ENCODE data around the gene GLS2. TPM values are rescaled to one million over a fixed set of nuclear protein-coding genes. Genes with fewer than 3 reads are reported as not detected.
"Not testable (repeated sequence)": the region's sequence is repeated elsewhere in the genome, so short reads cannot be mapped to it uniquely, and the experiment has no call there.

Gene GLS2
- total RNA-seq, 1 donor from 2014 or later = 0.13 TPM

- not testable (repeated sequence) for DNase-seq (ENCODE audit: low read depth in 2 of 2)
These were observed 5.6 kb upstream of the GLS2 start for GRCh38 chr12:56493409-56494105.

DNA sequence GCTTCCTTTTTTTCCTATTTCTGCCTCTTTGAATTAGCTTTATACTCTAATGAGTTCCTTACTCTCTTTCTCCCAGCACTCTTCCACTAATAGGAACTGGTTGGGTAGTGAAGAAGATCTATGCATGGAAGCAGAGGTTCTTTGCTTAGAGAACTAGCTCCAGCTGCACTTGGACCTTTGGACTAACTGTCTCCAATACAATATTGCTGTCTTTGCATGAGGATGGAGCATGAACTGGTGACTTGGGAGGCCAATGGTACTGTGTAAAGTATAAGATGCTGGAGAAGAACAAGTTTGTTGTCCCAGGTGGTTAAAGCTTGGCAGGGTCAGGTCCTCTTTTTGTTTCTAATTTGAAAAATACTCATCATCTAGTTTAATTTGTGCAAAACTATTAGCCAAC lies 2.4 kb upstream of the GLS2 start:
- no peak for DNase-seq (ENCODE audit: low read depth in 2 of 2)

DNA sequence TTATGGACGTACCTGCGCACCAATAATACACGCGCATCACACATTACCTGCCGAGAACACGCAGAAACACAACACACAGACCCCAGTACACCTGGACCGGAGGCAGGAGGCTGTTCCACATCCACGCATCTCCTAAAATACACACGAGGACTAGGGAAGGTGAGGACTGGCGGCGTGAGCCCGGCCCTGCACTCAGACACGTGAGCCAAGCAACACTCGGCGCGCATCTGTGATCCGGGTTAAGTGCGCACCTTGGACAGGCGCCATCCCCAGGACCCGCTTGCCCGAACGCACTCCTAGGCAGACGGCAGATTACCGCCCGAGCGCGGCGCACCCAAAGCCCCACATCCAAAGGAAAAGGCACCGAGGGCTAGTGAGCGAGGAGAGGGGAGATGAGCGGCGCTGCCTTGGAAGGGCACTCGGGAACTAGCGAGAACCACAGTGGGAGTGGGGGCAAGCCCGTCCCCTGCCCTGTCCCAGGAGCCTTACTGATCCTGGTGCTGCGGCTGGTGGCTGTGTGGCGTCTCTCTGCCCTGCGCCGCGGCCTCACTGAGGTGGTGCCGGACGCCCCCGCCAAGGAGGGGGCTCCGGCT lies 417 bp downstream of the GLS2 start:
- DNase-seq (ENCODE audit: low read depth in 2 of 2) = peak in 1 of 2 donors; percentile 17

DNA sequence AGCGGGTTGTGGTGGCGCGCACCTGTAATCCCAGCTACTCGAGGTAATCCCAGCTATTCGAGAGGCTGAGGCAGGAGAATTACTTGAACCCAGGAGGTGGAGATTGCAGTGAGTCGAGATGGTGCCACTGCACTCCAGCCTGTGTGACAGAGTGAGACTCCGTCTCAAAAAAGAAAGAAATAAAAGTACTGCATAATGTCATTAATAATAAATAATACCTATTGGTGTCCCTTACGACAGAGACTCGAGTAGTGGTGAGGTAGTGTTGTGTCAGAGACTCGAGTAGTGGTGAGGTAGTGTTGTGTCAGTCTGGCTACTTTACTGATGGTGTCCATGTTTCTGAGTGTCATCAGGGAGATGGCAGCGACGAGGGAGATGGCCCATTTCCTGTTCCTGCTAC lies 1.3 kb downstream of the GLS2 start:
- DNase-seq (ENCODE audit: low read depth in 2 of 2) = no peak

GRCh38 chr12:56484566-56484965 lies 3.4 kb downstream of the GLS2 start:
- DNase-seq (ENCODE audit: low read depth in 2 of 2) = no peak

GRCh38 chr12:56479625-56480024 lies 8.3 kb downstream of the GLS2 start:
- DNase-seq (ENCODE audit: low read depth in 2 of 2) = no peak

- DNase-seq (ENCODE audit: low read depth in 2 of 2) = no peak
These were observed 10.3 kb downstream of the GLS2 start for GRCh38 chr12:56477521-56478225.

- no peak for DNase-seq (ENCODE audit: low read depth in 2 of 2)
These were observed 11.0 kb downstream of the GLS2 start for GRCh38 chr12:56476972-56477432.

- no peak for DNase-seq (ENCODE audit: low read depth in 2 of 2)
These were observed 11.8 kb downstream of the GLS2 start for GRCh38 chr12:56476143-56476542.

DNA sequence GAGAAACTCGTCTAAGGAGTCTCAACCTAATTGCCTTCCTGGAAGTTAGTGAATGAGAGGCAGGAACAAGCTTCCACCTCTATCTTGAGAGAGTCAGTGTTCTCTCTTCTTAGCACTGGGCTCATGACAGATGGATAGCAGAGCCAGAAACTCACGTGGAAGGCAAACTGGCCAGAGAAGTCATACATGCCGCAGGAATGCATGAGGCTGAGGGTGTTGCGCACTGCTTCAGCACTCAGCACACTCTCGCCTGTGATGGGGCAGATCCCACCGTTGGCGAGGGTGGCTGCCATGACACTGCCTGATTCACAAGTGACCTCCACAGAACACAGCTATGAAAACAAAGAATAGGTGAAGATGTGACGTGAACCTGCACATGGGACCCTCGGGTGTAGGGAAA lies 13.6 kb downstream of the GLS2 start:
- no peak for DNase-seq (ENCODE audit: low read depth in 2 of 2)

- peak in 1 of 2 donors; percentile 40 for DNase-seq (ENCODE audit: low read depth in 2 of 2)
These were observed 18.7 kb downstream of the GLS2 start for GRCh38 chr12:56469007-56469930.

- DNase-seq (ENCODE audit: low read depth in 2 of 2) = peak; percentile 84 to 95
These were observed 19.6 kb downstream of the GLS2 start, which contains the start of gene SPRYD4 for GRCh38 chr12:56468216-56469006. Gene SPRYD4, plus strand, starts transcription at chr12:56468578. Its CDS starts 14 bp downstream, at chr12:56468592.

DNA sequence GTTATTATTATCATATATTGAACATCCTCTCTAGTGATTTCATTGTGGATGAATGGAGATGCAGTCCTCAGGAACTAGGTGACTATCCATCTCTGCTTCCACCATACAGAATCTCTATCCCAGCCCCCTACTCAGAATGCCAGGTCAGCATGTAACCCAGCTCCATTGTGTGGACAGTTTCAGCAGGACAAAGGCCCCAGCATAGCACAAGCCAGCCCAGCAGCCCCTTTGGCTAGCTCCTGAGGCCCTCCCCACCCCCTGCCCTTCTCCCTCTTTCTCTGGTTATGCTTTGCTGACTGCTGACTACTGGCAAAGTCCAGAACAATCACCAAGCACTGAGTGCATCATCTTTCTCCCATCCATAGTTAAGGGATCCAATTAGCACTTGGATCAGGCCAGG lies 25.4 kb downstream of the GLS2 start:
- DNase-seq (ENCODE audit: low read depth in 2 of 2) = no peak

DNA sequence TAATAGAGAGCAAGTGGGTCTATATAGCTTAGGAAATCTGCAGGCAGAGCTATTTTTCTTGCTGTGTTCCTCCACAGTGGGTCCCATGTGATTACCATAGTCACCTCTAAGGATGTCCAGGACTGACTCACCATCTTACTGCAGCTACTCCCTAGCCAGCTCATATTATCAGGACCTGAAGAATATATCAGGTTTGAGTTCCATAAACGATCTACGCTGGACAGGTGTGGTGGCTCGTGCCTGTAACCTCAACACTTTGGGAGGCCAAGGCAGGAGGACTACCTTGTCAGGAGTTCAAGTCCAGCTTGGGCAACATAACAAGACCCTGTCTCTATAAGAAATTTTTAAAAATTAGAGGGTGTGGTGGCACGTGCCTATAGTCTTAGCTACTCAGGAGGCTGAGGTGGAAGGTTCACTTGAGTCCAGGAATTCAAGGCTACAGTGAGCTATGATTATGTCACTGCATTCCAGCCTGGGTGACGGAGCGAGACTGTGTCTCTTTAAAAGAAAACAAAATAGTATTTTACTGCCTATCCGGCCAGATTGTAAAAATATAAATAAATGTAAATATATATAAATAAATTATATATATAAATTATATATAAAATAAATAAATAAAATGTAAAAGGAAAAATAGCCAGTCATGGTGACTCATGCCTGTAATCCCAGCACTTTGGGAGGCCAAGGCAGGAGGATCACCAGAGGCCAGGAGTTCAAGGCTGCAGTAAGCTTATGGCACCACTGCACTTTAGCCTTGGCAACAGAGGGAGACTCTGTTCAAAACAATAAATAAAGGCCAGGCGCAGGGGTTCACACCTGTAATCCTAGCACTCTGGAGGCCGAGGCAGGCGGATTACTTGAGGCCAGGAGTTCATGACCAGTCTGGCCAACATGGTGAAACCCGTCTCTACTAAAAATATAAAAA lies 26.5 kb downstream of the GLS2 start:
- no peak for DNase-seq (ENCODE audit: low read depth in 2 of 2)

DNA sequence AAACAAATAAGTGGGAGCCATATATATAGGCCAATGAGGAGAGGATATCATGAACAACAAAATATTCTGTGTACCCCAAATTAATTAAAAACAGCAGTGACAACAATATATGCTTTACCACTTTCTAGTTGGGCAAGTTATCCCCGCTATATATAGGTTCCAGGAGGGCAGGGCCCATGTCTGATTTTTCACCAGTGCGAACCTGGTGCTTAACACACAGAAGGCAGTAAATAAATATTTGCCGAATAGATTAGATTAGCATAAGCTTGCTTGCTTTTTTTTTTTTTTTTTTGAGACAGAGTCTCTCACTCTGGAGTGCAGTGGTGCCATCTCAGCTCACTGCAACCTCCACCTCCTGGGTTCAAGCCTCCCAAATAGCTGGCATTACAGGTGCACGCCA lies 30.1 kb downstream of the GLS2 start:
- DNase-seq (ENCODE audit: low read depth in 2 of 2) = no peak

DNA sequence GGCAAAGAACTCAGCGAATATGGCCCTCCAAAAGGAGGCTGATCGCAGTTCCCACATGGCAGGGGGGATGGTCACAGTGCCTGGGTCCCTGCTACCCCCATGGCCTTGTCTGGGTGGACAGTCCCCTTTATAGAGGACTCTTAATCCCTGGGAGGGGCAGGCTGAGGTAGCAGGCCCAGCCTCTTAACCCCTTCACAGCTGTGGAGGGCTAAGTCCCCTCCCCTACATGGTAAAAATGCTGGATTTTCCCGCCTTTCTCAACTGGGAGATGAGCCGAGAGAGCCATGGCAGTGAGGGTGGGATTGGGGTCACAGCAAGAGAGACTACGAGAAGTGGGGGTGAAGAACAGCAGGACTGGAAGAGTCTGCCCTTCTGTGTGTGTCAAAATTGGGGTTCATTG lies 33.4 kb downstream of the GLS2 start, which contains the start of gene MIP:
Gene MIP (minus strand): TSS at position 101 of the 400 bp plus-strand sequence. CDS start 44 bp downstream, at position 57.
- DNase-seq (ENCODE audit: low read depth in 2 of 2) = no peak

GRCh38 chr12:56451147-56451546 lies 36.8 kb downstream of the GLS2 start:
- DNase-seq (ENCODE audit: low read depth in 2 of 2) = no peak

DNA sequence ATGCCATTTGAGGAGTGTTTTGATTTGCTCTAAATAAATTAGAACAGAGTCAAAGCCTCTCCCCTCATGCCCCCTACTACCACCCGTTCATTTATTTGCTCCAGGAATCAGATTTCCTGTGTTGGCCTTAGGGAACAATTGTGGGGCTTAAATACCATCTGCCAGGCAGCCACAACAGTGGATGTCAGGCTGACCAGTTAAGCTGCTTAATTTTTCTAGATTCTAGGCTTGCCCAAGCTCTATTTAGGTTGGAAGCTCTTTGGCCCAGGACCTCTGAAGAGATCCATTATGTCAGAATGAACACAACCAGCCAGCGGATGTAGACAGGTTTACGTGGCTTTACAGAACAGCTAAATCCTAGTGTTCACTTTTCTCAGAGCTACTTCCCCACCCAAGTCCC lies 37.7 kb downstream of the GLS2 start:
- DNase-seq (ENCODE audit: low read depth in 2 of 2) = no peak

DNA sequence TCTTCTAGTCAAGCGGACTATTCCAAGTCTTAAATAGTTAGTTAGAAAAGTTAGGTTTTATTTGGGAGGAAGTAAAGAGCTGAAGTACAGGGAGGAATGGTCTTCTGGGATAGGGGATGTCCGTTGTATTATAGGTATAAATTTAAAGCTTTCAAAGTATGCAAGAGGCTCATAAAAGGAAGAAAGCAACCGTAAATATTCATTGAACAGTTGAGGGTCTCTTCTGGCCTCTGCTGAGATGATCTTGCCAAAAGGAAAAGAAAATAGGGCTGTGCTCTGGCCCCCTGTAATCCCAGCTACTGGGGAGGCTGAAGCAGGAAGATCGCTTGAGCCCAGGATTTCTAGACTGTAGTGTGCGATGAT lies 38.4 kb downstream of the GLS2 start:
- DNase-seq (ENCODE audit: low read depth in 2 of 2) = no peak
